K562 (cell line): Measurements from ENCODE around the gene SFT2D2. TPM values are rescaled to one million over a fixed set of nuclear protein-coding genes. Genes with fewer than 3 reads are reported as not detected.

Experiments used
- ASH1L ChIP-seq: fragments of 450-650 bp; IDR thresholded peaks from 2 replicates; pipeline ENCODE4 v1.6.1; 2018; ENCODE audit warnings: borderline replicate concordance, mild to moderate bottlenecking, low read depth; ENCODE audit not compliant: partially characterized antibody
- E2F4 ChIP-seq: sonication (generic); formaldehyde crosslinking; IDR thresholded peaks from 2 replicates; pipeline ENCODE4 v1.8.0; 2022; ENCODE audit warnings: mild to moderate bottlenecking, low read depth, missing genetic modification reagents
- EGR1 ChIP-seq: fragments of 450-650 bp; conservative IDR thresholded peaks from 2 replicates; pipeline ENCODE4 v1.6.1; 2017; ENCODE audit warnings: mild to moderate bottlenecking
- SIX5 ChIP-seq, 2 experiments: IDR thresholded peaks; 2 replicates each; pipeline ENCODE4 v1.6.1; 2011; ENCODE audit warnings: low read length in 2 of 2, borderline replicate concordance in 1 of 2, low read depth in 1 of 2, mild to moderate bottlenecking in 1 of 2, moderate library complexity in 1 of 2; ENCODE audit not compliant: insufficient read depth in 1 of 2
- SMAD3 ChIP-seq: fragments of 450-650 bp; formaldehyde crosslinking; conservative IDR thresholded peaks from 2 replicates; pipeline ENCODE4 v1.4.0; 2020; ENCODE audit warnings: mild to moderate bottlenecking
- ZBTB33 ChIP-seq: sonication (generic); formaldehyde crosslinking; IDR thresholded peaks from 2 replicates; pipeline ENCODE4 v1.8.1; 2023; ENCODE audit warnings: mild to moderate bottlenecking, missing genetic modification reagents
- ZBTB34 ChIP-seq: fragments of 250-450 bp; sonication (Bioruptor Pico); IDR thresholded peaks from 2 replicates; pipeline ENCODE4 v1.8.0; 2021; ENCODE audit warnings: mild to moderate bottlenecking, moderate library complexity
- ZFX ChIP-seq: sonication (generic); formaldehyde crosslinking; IDR thresholded peaks from 2 replicates; pipeline ENCODE4 v1.8.0; 2022; ENCODE audit warnings: mild to moderate bottlenecking, missing genetic modification reagents, moderate library complexity
- ZNF395 ChIP-seq: fragments of 200-800 bp; sonication (Bioruptor generic); IDR thresholded peaks from 2 replicates; pipeline ENCODE4 v1.6.1; 2017; ENCODE audit warnings: missing genetic modification characterization, missing compliant biosample characterization
- polyA plus RNA-seq, 8 experiments: library from polyadenylated mRNA; depleted of rRNA in 4 of 8; stranded (reverse) in 5 of 8; unstranded in 3 of 8; fragments of >200 nt; fragmentation: Nextera tagmentation in 2 of 8; fragmentation: Illumina TruSeq in 1 of 8; extraction: Ambion mirVana in 2 of 8; extraction: Trizol in 1 of 8; gene quantifications; 2 replicates each; pipeline versions ENCODE4 v1.2.1 to v1.2.3, GENCODE V29; 2011 to 2014; ENCODE audit warnings: inconsistent platforms in 1 of 8, missing spikeins in 1 of 8
- total RNA-seq, 7 experiments: library from RNA; depleted of rRNA in 6 of 7; stranded (reverse); fragments of >200 nt in 6 of 7; fragmentation: Illumina TruSeq in 2 of 7; extraction: Trizol in 2 of 7; gene quantifications; 2 replicates each; pipeline versions ENCODE4 v1.2.1 to v1.2.3, GENCODE V29; 2011 to 2021; ENCODE audit warnings: low replicate concordance in 1 of 7
- TF ChIP-seq, protein P1 (sequence below), 2 experiments: fragments of 450-650 bp in 1 of 2; IDR thresholded peaks; 2 replicates each; pipeline ENCODE4 v1.6.1; 2011 to 2017; ENCODE audit warnings: low read depth in 2 of 2, antibody characterized with exemption in 1 of 2, borderline replicate concordance in 1 of 2, low read length in 1 of 2, mild to moderate bottlenecking in 1 of 2, mixed read lengths in 1 of 2; ENCODE audit not compliant: control insufficient read depth in 1 of 2
- TF ChIP-seq, protein P2 (sequence below): fragments of 450-650 bp; IDR thresholded peaks from 2 replicates; pipeline ENCODE4 v1.6.1; 2018; ENCODE audit warnings: mild to moderate bottlenecking, low read depth; ENCODE audit not compliant: partially characterized antibody
- TF ChIP-seq, protein P3 (sequence below): fragments of 450-650 bp; IDR thresholded peaks from one replicate; pipeline ENCODE4 v1.6.1; 2018; ENCODE audit warnings: mild to moderate bottlenecking, moderate library complexity; ENCODE audit not compliant: partially characterized antibody

Gene SFT2D2
- total and polyA plus RNA-seq, 9 of the 15 experiments (the other 6 are each of a cell fraction or from before 2014, with no cell fraction given): 3.4 to 50.1 (median 21.6) TPM

- TF ChIP-seq, protein P1, sequence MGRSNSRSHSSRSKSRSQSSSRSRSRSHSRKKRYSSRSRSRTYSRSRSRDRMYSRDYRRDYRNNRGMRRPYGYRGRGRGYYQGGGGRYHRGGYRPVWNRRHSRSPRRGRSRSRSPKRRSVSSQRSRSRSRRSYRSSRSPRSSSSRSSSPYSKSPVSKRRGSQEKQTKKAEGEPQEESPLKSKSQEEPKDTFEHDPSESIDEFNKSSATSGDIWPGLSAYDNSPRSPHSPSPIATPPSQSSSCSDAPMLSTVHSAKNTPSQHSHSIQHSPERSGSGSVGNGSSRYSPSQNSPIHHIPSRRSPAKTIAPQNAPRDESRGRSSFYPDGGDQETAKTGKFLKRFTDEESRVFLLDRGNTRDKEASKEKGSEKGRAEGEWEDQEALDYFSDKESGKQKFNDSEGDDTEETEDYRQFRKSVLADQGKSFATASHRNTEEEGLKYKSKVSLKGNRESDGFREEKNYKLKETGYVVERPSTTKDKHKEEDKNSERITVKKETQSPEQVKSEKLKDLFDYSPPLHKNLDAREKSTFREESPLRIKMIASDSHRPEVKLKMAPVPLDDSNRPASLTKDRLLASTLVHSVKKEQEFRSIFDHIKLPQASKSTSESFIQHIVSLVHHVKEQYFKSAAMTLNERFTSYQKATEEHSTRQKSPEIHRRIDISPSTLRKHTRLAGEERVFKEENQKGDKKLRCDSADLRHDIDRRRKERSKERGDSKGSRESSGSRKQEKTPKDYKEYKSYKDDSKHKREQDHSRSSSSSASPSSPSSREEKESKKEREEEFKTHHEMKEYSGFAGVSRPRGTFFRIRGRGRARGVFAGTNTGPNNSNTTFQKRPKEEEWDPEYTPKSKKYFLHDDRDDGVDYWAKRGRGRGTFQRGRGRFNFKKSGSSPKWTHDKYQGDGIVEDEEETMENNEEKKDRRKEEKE (IDR thresholded peaks at IDR 0.05; ENCODE audit: borderline replicate concordance in 1 of 2, control insufficient read depth in 1 of 2, low read depth in 2 of 2, low read length in 1 of 2): peak in 1 of 2 experiments; percentile 89; a peak in 2 of 4 replicates
- TF ChIP-seq SIX5 (IDR thresholded peaks at IDR 0.05; ENCODE audit: borderline replicate concordance in 1 of 2, insufficient read depth in 1 of 2, low read depth in 1 of 2, low read length in 2 of 2): no peak
- TF ChIP-seq SMAD3 (CRISPR knock-in tag): 0 out of 2 replicates have a peak, but pooled peaks have one; percentile 17
- no peak for TF ChIP-seq E2F4 (CRISPR knock-in tag)
- TF ChIP-seq ZBTB34 (CRISPR knock-in tag): peak; percentile 62; the same call in 1 of the 2 replicates
- peak; percentile 76; the same call in 1 of the 2 replicates for TF ChIP-seq ZBTB33 (CRISPR knock-in tag)
- TF ChIP-seq, protein P2, sequence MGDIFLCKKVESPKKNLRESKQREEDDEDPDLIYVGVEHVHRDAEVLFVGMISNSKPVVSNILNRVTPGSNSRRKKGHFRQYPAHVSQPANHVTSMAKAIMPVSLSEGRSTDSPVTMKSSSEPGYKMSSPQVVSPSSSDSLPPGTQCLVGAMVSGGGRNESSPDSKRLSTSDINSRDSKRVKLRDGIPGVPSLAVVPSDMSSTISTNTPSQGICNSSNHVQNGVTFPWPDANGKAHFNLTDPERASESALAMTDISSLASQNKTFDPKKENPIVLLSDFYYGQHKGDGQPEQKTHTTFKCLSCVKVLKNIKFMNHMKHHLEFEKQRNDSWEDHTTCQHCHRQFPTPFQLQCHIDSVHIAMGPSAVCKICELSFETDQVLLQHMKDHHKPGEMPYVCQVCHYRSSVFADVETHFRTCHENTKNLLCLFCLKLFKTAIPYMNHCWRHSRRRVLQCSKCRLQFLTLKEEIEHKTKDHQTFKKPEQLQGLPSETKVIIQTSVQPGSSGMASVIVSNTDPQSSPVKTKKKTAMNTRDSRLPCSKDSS: no peak
- peak; percentile 67 for TF ChIP-seq EGR1
- TF ChIP-seq ASH1L: no peak
- TF ChIP-seq ZNF395 (CRISPR knock-in tag): peak; percentile 99
- TF ChIP-seq, protein P3, sequence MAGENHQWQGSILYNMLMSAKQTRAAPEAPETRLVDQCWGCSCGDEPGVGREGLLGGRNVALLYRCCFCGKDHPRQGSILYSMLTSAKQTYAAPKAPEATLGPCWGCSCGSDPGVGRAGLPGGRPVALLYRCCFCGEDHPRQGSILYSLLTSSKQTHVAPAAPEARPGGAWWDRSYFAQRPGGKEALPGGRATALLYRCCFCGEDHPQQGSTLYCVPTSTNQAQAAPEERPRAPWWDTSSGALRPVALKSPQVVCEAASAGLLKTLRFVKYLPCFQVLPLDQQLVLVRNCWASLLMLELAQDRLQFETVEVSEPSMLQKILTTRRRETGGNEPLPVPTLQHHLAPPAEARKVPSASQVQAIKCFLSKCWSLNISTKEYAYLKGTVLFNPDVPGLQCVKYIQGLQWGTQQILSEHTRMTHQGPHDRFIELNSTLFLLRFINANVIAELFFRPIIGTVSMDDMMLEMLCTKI: no peak
- TF ChIP-seq ZFX: peak; percentile 93
Measured at GRCh38 chr1:168225476-168226190, at the start of gene SFT2D2 (continued).
